Mucosa of descending colon (tissue), 3 donors: ENCODE results near the gene DENND5B. TPM values are rescaled to one million over a fixed set of nuclear protein-coding genes. Genes with fewer than 3 reads are reported as not detected.

Experiments used
- ATAC-seq: fragments of 200-7000 bp; cut with Tn5 transposase; one replicate; pipeline ENCODE4 v1.9.1; 2020; ENCODE audit warnings: mild to moderate bottlenecking, moderate library complexity
- DNase-seq, 3 donors: peaks; one replicate each; pipeline ENCODE4 v3.0.0-alpha.2; 2020
- H3K36me3 ChIP-seq: fragments of 200-600 bp; one replicate; pipeline ENCODE4 v1.8.0; 2021; ENCODE audit warnings: low read depth, mild to moderate bottlenecking
- H3K4me1 ChIP-seq: fragments of 200-600 bp; one replicate; pipeline ENCODE4 v1.8.0; 2021; ENCODE audit warnings: low read depth, mild to moderate bottlenecking
- H3K4me3 ChIP-seq: fragments of 200-600 bp; one replicate; pipeline ENCODE4 v1.8.0; 2021; ENCODE audit warnings: mild to moderate bottlenecking
- H3K9me3 ChIP-seq: fragments of 200-600 bp; one replicate; pipeline ENCODE4 v1.8.0; 2021; ENCODE audit warnings: mild to moderate bottlenecking
- CTCF ChIP-seq: fragments of 200-600 bp; IDR thresholded peaks from one replicate; pipeline ENCODE4 v1.8.0; 2022; ENCODE audit warnings: antibody characterized with exemption, mild to moderate bottlenecking
- intact Hi-C, 2 donors: fragments of 100-400 bp; cut with DNase I in 1 of 2; cut with micrococcal nuclease in 1 of 2; formaldehyde crosslinking; loops; one replicate each; pipeline versions ENCODE4 v1.11.0 to v1.11.1; 2022; cut with DNase I, micrococcal nuclease
- total RNA-seq, 3 donors: library from RNA; stranded (reverse); fragmentation: NEBNext Ultra II Directional in 2 of 3; extraction: Animal tissue kit (Norgen Biotek cat#: 25700) in 2 of 3; gene quantifications; one replicate each; pipeline versions ENCODE4 v1.2.1 to v1.2.4, GENCODE V29; 2021 to 2023
- donor health status: DM: no; HTN: no; CAD: no; lungs with moderate emphysema.
- donor health status: DM: no; HTN: no; CAD: no.
- donor health status: DM: no; HTN: yes; CAD: no.

DENND5B gene
- total RNA-seq, 3 donors from 2014 or later = 10.4 to 20.3 (median 12.8) TPM

- intact Hi-C loops = no loop called here
- no peaks in the 10 kb centered on the region for H3K9me3 ChIP-seq
- H3K4me3 ChIP-seq = no peak overlapping the region
- DNase-seq (peak in 1 of 3 donors; percentile 36), ATAC-seq (no peak)
- H3K4me1 ChIP-seq = peaks cover 12% of the 10 kb centered on the region
- no peak for TF ChIP-seq CTCF
- H3K36me3 ChIP-seq = no peaks in the 10 kb centered on the region
Measured at GRCh38 chr12:31368666-31369361, 222.1 kb downstream of the DENND5B start.

- H3K36me3 ChIP-seq = no peaks in the 10 kb centered on the region
- peaks cover 19% of the 10 kb centered on the region for H3K4me1 ChIP-seq
- TF ChIP-seq CTCF = no peak
- no peaks in the 10 kb centered on the region for H3K9me3 ChIP-seq
- DNase-seq (no peak), ATAC-seq (no peak)
- intact Hi-C loops = no loop called here
- no peak overlapping the region for H3K4me3 ChIP-seq
Measured at GRCh38 chr12:31366104-31366621, 224.8 kb downstream of the DENND5B start.

GRCh38 chr12:31363831-31364230 is 227.1 kb downstream of the DENND5B start:
- DNase-seq (no peak), ATAC-seq (no peak)
- Histone ChIP-seq H3K9me3 (no peaks in the 10 kb centered on the region), H3K4me3 (no peak overlapping the region), H3K36me3 (no peaks in the 10 kb centered on the region), H3K4me1 (peaks cover 13% of the 10 kb centered on the region)
- no peak for TF ChIP-seq CTCF
- intact Hi-C loops = no loop called here

GRCh38 chr12:31363416-31363809 is 227.5 kb downstream of the DENND5B start:
- Histone ChIP-seq H3K36me3 (no peaks in the 10 kb centered on the region), H3K4me1 (peaks cover 13% of the 10 kb centered on the region), H3K4me3 (no peak overlapping the region), H3K9me3 (no peaks in the 10 kb centered on the region)
- intact Hi-C loops = no loop called here
- DNase-seq (peak in 1 of 3 donors; percentile 17), ATAC-seq (peak; percentile 4)
- peak; percentile 0 for TF ChIP-seq CTCF

- Histone ChIP-seq H3K9me3 (no peaks in the 10 kb centered on the region), H3K4me1 (peaks cover 13% of the 10 kb centered on the region), H3K4me3 (no peak overlapping the region), H3K36me3 (no peaks in the 10 kb centered on the region)
- DNase-seq = peak; percentile 63 to 71 (median 70)
- intact Hi-C loops = no loop called here
- peak; percentile 80 for ATAC-seq
- peak; percentile 7 for TF ChIP-seq CTCF
Measured at GRCh38 chr12:31362759-31363415, 228.0 kb downstream of the DENND5B start.
